Activated CD8-positive, alpha-beta memory T cell treated with anti-CD3 and anti-CD28 coated beads, Interleukin-2, amount 50 U/mL, for 4 hours (primary cell): ENCODE results near the gene SLC5A6.

Experiments
- DNase-seq: peaks from one replicate; pipeline ENCODE4 v3.0.0-alpha.2; 2020

The SLC5A6 gene

DNA sequence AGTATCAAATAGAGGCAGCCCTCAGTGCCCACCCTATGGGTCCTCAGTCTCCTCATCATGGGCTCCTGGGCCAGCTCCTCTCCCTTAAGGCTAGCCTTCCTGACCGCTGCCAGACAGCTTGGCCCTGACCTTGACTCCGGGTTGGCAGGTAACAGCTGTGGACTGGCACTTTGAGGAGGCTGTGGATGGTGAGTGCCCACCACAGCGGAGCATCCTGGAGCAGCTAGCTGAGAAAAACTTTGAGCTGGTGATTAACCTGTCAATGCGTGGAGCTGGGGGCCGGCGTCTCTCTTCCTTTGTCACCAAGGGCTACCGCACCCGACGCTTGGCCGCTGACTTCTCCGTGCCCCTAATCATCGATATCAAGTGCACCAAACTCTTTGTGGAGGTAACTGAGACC lies 24.1 kb upstream of the SLC5A6 start:
- no peak for DNase-seq

DNA sequence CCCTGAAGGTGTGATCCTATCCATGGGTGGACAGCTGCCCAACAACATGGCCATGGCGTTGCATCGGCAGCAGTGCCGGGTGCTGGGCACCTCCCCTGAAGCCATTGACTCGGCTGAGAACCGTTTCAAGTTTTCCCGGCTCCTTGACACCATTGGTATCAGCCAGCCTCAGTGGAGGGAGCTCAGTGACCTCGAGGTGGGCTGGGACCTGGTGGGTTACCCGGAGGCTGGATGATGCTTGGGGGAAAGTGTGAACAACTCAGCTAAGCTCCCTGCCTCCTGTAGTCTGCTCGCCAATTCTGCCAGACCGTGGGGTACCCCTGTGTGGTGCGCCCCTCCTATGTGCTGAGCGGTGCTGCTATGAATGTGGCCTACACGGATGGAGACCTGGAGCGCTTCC lies 21.3 kb upstream of the SLC5A6 start:
- no peak for DNase-seq

DNA sequence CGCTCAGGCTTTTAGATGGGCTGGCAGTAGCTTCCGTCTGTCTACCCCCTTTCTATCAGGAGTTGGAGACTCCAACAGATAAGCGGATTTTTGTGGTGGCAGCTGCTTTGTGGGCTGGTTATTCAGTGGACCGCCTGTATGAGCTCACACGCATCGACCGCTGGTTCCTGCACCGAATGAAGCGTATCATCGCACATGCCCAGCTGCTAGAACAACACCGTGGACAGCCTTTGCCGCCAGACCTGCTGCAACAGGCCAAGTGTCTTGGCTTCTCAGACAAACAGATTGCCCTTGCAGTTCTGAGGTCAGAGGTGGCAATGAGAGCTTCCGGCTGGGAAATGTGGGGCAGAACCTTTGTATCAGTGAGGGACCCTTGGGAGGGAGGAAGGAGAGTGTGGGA lies 19.9 kb upstream of the SLC5A6 start:
- DNase-seq: no peak

DNA sequence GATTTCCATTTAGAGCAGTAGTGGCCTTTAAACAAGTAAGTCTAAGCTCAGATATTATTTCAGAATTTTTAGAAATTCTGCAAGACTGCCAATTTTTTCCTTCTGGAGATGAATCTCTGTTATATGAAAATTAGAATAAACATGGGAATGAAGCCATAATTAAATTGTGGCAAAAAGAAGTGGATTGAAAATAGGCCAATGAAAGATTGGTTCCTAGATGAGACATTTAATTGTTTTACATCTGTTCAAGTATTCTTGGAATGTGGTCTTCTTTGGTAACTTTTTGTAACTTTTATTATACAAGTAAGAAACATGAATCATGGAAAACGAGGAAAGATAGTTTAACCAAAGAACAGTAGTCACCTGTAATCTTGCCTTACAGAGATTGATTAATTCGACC lies 15.4 kb upstream of the SLC5A6 start:
- DNase-seq: no peak

DNA sequence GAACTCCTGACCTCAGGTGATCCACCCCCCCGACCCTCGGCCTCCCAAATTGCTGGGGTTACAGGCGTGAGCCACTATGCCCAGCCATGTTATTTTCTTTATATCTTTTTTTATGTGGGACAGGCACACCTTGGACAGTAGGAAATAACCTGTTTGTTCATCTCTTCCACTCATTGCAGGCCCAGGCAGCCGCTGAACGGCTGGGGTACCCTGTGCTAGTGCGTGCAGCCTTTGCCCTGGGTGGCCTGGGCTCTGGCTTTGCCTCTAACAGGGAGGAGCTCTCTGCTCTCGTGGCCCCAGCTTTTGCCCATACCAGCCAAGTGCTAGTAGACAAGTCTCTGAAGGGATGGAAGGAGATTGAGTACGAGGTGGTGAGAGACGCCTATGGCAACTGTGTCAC lies 13.5 kb upstream of the SLC5A6 start:
- no peak for DNase-seq

DNA sequence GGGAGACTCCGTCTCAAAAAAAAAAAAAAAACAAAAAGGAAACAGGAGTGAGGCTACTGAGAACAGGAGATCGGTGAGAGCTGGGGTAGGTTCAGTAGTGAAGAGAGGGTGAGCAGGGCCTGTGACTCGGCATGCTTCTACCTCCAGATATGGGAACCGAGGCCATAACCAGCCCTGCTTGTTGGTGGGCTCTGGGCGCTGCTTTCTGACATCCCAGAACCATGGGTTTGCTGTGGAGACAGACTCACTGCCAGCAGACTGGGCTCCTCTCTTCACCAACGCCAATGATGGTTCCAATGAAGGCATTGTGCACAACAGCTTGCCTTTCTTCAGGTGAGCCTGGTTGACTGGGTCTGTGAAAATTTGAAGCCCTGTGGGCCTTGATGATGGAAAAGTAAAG lies 11.3 kb upstream of the SLC5A6 start:
- no peak for DNase-seq

DNA sequence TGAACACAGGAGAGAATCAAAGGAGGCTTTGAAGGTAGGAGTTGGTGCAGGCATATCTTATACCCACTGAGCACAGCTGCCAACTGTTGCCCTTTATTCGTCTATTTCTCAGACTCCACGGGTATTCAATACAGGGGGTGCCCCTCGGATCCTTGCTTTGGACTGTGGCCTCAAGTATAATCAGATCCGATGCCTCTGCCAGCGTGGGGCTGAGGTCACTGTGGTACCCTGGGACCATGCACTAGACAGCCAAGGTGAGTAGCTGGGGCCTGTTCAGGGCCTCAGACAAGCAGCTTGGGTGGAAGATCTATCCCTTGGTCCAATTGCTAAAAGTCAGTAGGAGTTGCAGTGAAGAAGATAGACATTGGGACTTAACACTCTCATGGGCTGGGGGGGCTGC lies 10.3 kb upstream of the SLC5A6 start:
- DNase-seq: no peak

DNA sequence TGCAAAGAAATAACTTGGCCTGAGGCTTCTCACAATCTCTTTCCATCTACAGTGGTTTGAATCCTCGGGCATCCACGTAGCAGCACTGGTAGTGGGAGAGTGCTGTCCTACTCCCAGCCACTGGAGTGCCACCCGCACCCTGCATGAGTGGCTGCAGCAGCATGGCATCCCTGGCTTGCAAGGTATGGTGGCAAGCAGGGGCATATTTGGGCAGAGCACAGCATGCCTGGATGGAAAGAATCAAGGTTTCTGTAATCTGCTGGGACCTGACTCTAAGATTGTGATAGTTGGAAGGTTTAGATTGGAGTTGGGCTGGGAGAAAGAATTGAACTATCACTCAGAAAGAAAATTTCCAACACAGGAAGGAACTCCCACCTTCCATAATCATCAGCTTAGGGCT lies 9.1 kb upstream of the SLC5A6 start:
- DNase-seq: no peak

DNA sequence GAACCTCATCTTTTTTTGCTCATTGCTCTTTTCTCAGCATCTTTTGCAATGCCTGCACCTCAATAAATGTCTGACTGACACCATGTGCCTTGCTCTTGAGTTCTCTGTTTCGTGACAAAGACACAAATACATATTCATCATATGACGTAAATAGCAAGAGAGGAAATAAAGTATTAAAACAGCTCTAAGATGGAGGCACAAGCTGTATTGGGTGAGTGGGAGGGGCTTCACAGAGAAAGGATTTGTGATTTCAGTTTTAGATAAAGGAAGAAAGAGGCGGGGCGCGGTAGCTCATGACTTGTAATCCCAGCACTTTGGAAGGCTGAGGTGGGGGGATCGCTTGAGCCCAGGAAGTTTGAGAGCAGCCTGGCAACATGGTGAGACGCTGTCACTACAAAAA lies 8.0 kb upstream of the SLC5A6 start:
- DNase-seq: no peak

DNA sequence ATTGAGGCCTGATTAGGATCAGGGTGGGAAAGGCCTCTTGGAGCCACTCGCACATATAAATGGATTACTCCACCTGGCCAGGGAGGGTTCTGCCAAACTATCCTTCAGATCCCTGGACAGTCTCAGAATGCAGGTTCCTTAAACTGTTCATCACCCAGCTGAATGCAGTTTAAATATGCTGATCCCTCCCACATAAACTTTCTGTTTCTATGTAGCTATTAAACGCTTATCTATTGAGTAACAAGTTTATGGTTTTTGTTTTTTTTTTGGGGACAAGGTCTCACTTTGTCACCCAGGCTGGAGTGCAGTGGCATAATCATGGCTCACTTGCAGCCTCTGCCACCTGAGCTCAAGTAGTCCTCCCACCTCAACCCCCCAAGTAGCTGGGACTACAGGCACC lies 7.0 kb upstream of the SLC5A6 start:
- DNase-seq: no peak

DNA sequence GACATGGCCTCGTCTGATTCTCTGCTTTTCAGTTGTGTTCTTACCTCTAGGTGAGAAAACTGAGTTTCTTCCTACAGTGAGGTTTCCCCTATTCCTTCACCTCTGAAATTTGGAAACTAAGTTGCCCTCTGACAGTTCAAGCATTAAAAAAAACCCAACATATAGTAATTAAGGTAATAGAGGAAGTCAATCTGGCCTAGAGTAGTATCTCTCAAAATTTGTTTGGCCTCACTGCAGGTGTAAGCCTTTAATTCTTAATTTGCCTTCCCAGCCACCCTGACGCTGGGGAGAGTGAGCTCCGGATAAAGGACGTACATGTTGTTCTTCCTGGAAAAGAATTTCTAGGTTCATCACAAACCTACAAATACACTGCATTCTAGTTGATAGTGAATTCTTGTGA lies 6.5 kb upstream of the SLC5A6 start:
- no peak for DNase-seq

DNA sequence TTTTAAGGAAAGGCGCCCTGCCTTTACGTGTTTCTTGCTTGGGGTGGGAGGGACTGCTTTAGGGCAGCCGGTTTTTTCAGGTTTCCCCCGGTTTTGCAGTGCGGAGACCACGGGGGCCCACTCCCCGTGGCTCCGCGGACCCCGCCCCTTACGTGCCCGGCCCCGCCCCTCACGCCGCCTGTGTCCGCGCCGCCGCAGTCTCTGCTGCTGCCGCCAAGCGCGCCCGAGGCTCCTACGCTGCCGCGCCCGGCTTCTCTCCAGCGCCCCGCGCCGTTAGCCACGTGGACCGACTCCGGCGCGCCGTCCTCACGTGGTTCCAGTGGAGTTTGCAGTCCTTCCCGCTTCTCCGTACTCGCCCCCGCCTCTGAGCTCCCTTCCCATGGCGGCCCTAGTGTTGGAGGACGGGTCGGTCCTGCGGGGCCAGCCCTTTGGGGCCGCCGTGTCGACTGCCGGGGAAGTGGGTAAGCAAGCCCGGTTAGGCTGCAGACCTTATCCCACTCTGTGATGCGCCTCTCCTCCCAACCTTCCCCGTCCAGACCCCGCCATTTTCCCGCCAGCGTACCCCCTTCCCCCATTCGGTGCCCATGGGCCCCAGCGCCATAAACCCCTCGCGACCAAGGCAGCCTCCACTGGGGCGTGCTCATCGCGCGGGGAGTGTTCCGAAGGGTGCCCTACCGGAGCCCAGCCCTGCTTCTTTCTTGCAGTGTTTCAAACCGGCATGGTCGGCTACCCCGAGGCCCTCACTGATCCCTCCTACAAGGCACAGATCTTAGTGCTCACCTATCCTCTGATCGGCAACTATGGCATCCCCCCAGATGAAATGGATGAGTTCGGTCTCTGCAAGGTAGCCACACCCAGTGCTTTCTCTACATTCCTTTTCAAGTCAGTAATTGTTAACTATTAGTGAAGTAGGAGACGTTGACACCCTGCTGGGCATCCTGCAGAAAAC lies 5.4 kb upstream of the SLC5A6 start, which contains the start of gene CAD:
Gene CAD (plus strand): TSS at position 197 of the 949 bp plus-strand sequence. CDS start 183 bp downstream, at position 380.
- DNase-seq: peak; percentile 90

DNA sequence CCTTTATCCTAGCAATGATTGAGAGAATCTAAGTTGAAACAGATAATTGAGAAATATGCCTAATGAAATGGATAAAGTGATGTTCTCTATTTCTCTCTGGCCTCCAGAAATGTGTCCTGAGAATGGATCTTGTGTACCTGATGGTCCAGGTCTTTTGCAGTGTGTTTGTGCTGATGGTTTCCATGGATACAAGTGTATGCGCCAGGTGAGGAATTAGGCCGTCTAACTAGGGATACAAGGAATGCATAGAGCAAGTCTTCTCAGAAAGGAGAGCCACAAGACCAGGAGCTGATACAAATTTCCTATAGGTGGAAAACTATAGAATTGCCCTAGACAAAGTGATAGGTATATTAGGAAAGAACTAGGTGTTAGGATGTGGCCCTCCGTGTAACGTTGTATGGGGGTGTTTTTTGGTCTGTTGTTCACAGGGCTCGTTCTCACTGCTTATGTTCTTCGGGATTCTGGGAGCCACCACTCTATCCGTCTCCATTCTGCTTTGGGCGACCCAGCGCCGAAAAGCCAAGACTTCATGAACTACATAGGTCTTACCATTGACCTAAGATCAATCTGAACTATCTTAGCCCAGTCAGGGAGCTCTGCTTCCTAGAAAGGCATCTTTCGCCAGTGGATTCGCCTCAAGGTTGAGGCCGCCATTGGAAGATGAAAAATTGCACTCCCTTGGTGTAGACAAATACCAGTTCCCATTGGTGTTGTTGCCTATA lies 4.5 kb upstream of the SLC5A6 start:
- no peak for DNase-seq

DNA sequence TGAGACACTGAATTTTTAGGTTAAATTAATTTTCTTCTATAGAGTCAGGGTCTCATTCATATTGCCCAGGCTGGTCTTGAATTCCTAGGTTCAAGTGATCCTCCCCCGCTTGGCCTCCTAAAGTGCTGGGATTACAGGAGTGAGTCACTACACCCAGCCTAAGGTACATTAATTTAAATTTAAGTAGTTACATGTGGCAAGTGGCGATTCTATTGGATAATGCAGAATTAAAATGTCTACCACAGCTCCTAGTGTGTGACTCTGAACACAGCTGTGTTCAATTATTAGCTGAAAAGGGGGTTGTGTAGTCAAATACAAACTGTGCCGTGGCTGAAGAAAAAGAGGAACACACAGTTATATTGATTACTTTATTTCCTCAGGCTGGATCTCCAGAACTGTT lies 2.9 kb upstream of the SLC5A6 start:
- DNase-seq: no peak

DNA sequence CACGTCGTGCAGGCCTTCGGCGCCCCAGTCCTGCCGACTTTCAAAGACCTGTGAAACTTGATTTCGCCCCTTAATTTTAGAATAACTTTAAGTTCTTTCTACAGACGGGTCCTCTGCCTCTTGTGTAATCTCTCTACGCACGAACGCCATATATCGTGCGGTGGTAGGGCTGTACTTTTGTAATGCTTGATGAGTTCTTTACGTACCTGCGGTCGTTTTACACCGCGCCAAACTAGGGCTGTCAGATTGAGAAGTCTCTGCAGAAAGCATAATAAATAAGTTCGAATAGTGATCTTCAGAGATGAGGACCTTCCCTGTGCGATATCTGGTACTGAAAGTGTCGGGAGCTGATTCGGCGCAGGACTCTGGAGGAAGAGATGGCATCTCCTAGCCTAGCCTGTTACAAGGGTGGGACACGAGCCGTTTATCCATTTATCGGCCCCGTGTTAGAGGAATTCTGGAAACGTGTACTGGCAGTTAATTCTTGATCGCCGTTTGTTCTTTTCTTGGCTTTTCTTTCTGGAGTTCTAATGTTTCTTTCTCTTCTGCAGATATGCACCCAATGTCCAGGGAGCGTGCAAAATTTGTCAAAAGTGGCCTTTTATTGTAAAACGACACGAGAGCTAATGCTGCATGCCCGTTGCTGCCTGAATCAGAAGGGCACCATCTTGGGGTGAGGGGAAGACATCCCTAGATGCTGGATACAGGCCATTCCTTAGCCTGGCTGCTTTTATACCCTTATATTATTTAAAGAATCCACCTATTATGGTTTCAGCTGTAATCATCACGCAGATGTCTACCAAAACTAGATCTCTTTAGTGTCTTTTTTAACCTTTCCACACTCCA lies 781 bp upstream of the SLC5A6 start:
- DNase-seq: no peak

DNA sequence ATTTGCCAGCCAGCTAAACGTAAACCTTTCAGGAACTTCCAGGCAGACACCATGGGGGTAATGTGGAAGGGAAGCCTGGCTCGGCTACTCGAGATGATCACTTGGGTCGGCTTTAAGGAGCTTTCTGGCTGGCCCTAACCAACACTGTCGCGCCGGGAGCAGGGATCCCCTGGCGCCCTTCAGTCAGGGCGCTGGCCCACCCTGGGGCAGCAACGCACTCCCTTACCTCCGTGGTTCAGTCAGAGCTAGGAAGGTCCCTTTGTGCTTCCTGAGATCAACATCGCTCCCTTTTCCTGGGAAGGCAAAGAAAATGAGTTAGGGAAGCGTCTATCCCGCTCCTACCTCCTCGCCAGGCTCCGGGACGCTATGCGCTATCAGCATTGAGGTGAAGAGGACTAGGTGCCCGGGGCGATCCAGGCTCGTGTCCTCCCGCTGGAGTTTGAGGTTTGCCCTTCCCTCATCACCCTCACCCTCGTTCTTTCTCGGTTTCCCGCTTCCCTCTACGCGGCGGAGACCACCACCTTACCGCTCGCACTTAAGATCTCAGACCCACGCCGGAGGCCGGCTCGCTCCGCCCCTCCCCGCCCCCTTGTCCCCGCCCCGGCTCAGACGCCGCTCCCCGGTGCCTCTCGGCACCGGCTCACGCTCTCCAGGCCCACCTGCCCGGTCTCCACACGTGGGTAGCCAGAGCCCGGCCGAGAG lies 676 bp downstream of the SLC5A6 start:
- no peak for DNase-seq

DNA sequence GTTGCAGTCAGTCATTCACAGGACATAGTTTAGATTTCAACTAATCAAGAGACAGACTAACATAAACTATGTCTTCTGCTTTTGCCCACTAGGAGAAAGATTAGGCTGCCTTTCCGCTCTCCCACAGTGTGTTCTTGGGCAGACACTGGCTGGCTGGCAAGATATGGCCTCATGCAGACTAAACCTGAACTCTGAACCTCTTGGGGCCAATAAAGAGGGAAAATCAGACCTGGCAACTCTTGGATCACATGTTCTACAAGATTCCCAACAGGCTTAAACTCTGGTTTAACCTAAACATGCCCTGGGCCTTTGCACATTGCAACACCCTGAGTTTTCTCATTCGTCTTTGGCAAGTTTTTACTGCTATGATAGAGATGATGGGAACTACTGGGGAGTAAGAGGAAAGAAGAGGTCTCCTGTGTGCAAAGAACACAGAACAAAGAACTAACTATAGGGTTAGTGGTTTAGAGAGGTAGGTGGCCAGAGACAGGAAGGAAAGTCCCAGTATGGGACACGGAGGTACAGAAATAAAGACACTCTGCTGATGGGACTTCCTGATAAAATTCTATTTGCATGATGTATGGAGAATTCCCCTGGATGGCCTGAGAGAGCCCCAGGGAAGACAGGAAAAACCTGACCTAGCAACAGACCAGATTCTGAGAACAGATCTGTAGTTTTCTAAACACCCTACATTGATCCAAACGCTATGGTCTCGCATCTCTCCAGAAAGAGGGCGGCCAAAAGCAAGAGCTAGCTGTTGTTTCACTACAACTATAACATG lies 2.3 kb downstream of the SLC5A6 start:
- no peak for DNase-seq

DNA sequence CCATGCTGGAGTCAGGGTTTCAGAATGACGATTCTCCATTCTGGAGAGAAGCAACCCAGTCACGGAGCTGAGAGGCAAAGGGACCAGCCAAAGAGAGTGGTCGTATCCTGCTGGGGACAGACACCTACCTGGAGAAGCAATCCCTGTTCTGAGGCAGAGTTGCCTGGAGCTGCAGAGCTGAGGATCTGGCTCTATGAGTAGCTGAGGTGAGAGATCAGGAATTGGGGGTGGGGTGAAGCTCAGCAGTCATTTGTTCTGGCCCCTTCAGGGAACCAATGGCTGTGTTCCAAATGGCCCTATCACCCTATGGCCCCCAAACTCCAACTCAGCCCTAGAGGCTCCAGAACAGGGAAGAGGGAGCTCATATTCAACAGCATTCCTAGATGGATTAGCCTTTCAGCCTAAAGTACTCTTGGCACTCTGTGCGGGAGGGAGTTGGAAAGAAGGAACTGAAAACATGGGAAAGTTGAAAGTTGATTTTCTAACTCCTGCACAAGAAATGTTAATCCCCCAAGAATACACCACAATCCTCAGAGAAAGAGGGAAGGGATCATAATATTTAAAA lies 3.5 kb downstream of the SLC5A6 start:
- DNase-seq: no peak

DNA sequence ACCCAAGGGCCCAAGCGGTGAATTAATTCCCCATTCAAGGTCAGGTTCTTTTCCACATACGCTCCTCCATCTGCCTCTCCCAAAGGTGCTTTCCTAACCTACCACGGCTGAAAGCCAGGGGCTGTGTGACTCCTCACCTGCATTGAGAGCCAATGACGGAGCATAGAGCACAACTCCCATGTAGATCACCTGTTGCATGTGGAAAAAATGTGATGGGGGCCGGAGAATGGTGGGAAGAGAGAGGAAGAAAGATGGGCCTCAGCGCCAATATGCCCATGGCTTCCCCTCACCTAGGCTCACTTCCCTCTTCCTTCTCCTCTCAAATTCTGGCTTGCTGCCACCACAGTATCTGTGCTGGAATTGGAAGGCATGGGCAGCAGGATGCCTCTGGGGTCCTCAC lies 5.7 kb downstream of the SLC5A6 start:
- DNase-seq: no peak

DNA sequence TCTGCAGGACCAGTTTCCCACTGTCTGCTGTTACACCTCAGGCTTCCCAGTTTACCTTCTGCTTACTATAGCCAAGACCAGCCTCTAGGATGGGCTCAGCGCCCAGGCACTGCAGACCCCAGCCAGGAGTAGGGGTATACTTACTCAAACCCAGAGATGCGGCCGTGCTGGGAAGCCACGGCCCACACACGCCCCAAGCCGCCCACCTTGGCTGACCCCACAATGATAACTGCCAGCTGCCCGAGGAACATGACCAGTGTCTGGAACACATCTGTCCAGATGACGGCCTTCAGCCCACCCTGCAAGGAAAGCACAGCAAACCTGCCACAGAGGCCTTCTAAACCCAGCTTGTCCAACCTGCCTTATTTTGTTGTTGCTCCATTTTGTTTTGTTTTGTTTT lies 6.9 kb downstream of the SLC5A6 start:
- no peak for DNase-seq

DNA sequence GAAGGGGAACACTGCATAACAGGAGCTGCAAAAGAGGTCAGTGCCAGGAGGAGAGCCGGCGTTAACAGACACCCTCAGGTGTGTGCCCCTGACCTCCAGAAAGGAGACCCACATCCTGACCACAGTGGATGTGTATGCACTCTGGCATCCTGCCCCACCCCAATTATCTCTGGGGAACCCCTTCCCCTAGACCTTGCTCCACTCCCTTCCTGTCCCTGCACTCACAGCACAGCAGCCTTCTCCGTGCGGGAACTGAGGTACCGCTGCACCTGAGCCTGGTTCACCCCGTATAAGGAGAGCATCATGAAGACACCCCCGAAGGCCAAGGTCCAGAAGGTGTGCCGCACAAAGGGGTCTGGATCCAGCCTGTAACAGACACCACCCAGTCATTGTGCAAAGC lies 7.5 kb downstream of the SLC5A6 start:
- DNase-seq: no peak

DNA sequence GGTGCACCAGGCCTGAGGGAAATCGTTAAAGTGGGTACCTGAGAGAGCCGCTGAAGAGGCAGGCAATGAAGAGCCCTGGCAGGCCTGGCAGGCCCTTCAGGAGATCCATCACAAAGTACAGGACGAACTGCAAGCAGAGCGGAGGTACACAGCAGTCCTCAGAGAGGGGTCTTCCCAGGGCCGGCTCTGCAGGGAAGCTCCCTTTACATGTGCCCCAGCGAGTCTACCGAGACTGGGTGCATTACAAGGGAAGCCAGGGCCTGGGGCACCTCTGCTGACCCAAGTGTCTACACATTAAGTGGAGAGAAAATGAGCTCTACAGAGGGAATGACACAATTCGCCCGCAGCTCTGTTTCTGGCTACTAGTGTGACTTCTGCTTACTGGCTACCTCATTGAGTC lies 8.3 kb downstream of the SLC5A6 start:
- DNase-seq: no peak
